ENCODE measurements around the gene SLC8A1.

DNA sequence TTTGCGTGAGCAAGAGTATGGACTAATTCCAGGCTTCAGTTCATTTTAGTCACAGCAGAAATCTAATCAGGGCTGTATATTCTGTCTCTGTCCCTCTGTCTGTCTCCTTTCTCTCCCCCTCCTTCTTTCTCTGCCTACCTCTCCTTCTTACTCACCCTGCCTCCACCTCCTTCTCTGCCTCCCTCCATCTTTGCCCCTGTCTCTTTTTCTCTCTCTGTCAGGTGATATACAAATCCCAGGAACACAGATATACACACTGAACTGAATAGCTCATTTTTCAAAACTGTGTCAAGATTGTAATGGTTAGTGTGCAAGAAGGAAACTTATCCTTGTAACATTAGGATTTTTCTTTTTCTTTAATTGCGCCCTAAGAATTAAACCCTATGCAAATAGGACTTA is 32.5 kb downstream of the SLC8A1 start:
- TF ChIP-seq ZFP30 (CRISPR knock-in tag; IDR thresholded peaks at IDR 0.05) (no peak), ZNF8 (CRISPR knock-in tag; IDR thresholded peaks at IDR 0.05) (no peak), TCF4 (CRISPR knock-in tag; IDR thresholded peaks at IDR 0.05; ENCODE audit: borderline replicate concordance) (no peak), ZFP3 (CRISPR knock-in tag; IDR thresholded peaks at IDR 0.05) (no peak), ZNF70 (CRISPR knock-in tag; IDR thresholded peaks at IDR 0.05) (no peak), ISL1 (CRISPR knock-in tag; IDR thresholded peaks at IDR 0.05) (no peak)
- TF ChIP-seq, protein P1, sequence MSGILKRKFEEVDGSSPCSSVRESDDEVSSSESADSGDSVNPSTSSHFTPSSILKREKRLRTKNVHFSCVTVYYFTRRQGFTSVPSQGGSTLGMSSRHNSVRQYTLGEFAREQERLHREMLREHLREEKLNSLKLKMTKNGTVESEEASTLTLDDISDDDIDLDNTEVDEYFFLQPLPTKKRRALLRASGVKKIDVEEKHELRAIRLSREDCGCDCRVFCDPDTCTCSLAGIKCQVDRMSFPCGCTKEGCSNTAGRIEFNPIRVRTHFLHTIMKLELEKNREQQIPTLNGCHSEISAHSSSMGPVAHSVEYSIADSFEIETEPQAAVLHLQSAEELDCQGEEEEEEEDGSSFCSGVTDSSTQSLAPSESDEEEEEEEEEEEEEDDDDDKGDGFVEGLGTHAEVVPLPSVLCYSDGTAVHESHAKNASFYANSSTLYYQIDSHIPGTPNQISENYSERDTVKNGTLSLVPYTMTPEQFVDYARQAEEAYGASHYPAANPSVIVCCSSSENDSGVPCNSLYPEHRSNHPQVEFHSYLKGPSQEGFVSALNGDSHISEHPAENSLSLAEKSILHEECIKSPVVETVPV (CRISPR knock-in tag; IDR thresholded peaks at IDR 0.05), result no peak
- TF ChIP-seq, protein P2, sequence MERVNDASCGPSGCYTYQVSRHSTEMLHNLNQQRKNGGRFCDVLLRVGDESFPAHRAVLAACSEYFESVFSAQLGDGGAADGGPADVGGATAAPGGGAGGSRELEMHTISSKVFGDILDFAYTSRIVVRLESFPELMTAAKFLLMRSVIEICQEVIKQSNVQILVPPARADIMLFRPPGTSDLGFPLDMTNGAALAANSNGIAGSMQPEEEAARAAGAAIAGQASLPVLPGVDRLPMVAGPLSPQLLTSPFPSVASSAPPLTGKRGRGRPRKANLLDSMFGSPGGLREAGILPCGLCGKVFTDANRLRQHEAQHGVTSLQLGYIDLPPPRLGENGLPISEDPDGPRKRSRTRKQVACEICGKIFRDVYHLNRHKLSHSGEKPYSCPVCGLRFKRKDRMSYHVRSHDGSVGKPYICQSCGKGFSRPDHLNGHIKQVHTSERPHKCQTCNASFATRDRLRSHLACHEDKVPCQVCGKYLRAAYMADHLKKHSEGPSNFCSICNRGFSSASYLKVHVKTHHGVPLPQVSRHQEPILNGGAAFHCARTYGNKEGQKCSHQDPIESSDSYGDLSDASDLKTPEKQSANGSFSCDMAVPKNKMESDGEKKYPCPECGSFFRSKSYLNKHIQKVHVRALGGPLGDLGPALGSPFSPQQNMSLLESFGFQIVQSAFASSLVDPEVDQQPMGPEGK (CRISPR knock-in tag; IDR thresholded peaks at IDR 0.05; ENCODE audit: borderline replicate concordance), result no peak
- TF ChIP-seq, protein P3, sequence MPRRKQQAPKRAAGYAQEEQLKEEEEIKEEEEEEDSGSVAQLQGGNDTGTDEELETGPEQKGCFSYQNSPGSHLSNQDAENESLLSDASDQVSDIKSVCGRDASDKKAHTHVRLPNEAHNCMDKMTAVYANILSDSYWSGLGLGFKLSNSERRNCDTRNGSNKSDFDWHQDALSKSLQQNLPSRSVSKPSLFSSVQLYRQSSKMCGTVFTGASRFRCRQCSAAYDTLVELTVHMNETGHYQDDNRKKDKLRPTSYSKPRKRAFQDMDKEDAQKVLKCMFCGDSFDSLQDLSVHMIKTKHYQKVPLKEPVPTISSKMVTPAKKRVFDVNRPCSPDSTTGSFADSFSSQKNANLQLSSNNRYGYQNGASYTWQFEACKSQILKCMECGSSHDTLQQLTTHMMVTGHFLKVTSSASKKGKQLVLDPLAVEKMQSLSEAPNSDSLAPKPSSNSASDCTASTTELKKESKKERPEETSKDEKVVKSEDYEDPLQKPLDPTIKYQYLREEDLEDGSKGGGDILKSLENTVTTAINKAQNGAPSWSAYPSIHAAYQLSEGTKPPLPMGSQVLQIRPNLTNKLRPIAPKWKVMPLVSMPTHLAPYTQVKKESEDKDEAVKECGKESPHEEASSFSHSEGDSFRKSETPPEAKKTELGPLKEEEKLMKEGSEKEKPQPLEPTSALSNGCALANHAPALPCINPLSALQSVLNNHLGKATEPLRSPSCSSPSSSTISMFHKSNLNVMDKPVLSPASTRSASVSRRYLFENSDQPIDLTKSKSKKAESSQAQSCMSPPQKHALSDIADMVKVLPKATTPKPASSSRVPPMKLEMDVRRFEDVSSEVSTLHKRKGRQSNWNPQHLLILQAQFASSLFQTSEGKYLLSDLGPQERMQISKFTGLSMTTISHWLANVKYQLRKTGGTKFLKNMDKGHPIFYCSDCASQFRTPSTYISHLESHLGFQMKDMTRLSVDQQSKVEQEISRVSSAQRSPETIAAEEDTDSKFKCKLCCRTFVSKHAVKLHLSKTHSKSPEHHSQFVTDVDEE (CRISPR knock-in tag; IDR thresholded peaks at IDR 0.05), result no peak

Measured in SK-N-SH treated with all-trans-retinoic acid at 6 μM for 48 hours (cell line).